ENCODE measurements around the gene DCAKD.
A peak's percentile ranks its signal among the peaks of the same experiment; 100 is the strongest.

The DCAKD gene

GRCh38 chr17:44977065-44977464, 74.4 kb downstream of the DCAKD start:
- H3K9me3 ChIP-seq (ENCODE audit: control insufficient read depth in 2 of 2, low read length in 2 of 2) = no peaks in the 10 kb centered on the region
- H3K36me3 ChIP-seq (ENCODE audit: control insufficient read depth in 2 of 2, insufficient read depth in 2 of 2, low read length in 2 of 2) = no peaks in the 10 kb centered on the region
- no peak overlapping the region for H3K9ac ChIP-seq (ENCODE audit: low read depth in 1 of 2, low read length in 2 of 2)
- H3K4me3 ChIP-seq (ENCODE audit: low read length in 2 of 2) = no peak overlapping the region
- H3K27me3 ChIP-seq (ENCODE audit: control insufficient read depth in 2 of 2, insufficient read depth in 2 of 2, low read length in 2 of 2) = peaks cover 7 to 13% of the 10 kb centered on the region in 2 donors
- peaks cover 11 to 12% of the 10 kb centered on the region in 2 donors for H3K4me1 ChIP-seq (ENCODE audit: control insufficient read depth in 2 of 2, insufficient read depth in 2 of 2, low read length in 2 of 2)
- H3K27ac ChIP-seq (ENCODE audit: low read depth in 2 of 2, low read length in 2 of 2) = peak overlapping the region in 1 of 2 donors; percentile 39

- no peak overlapping the region for H3K27ac ChIP-seq (ENCODE audit: low read depth in 2 of 2, low read length in 2 of 2)
- H3K9me3 ChIP-seq (ENCODE audit: control insufficient read depth in 2 of 2, low read length in 2 of 2) = no peaks in the 10 kb centered on the region
- H3K36me3 ChIP-seq (ENCODE audit: control insufficient read depth in 2 of 2, insufficient read depth in 2 of 2, low read length in 2 of 2) = no peaks in the 10 kb centered on the region
- no peak overlapping the region for H3K4me3 ChIP-seq (ENCODE audit: low read length in 2 of 2)
- H3K9ac ChIP-seq (ENCODE audit: low read depth in 1 of 2, low read length in 2 of 2) = no peak overlapping the region
- H3K4me1 ChIP-seq (ENCODE audit: control insufficient read depth in 2 of 2, insufficient read depth in 2 of 2, low read length in 2 of 2) = peaks cover 11 to 12% of the 10 kb centered on the region in 2 donors
- H3K27me3 ChIP-seq (ENCODE audit: control insufficient read depth in 2 of 2, insufficient read depth in 2 of 2, low read length in 2 of 2) = peaks cover 8 to 13% of the 10 kb centered on the region in 2 donors
These were observed 75.2 kb downstream of the DCAKD start for GRCh38 chr17:44976206-44976605.
